Measurements from ENCODE around the gene SHROOM1. TPM values are rescaled to one million over a fixed set of nuclear protein-coding genes. Genes with fewer than 3 reads are reported as not detected.
A peak's percentile ranks its signal among the peaks of the same experiment; 100 is the strongest.

SHROOM1 gene
- total and polyA plus RNA-seq, 7 donors: 4.2 to 25.1 (median 20.0) TPM

DNA sequence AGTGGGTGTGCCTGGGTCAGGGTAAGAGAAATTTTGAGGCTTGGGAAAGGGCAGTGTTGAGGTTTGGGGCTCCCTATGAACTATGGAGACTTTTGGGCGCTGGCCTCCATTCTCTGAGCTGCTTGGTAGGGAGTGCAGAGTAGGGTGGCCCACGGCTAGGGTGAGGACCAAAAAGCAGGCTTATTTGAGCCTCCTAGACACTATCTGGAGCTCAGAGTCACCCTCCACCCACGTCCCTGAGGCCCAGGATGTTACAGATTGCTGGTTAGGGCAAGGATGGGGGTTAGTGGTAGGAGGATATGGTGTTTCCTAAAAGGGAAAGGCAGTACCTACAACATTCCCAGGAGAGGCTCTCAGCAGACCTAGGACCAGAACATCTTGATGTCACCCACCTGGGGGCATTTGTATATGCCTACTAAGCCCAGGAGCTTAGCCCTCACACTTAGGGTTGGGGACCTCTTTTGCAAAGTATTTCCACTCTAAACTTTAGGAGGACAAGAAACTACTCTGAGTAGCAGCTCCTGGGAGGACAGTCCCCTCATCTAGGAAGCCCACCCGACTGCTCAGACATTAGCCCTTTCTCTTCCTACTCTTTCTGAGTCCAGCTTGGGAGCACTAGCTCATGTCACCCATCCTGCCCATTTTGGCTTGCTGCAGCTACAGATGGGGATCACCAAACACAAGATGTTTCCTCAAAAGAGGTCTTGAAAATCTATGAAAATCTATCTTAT lies 2.3 kb downstream of the SHROOM1 start:
- Histone ChIP-seq H3K4me3 (no peak overlapping the region), H3K36me3 (no peaks in the 10 kb centered on the region), H3K4me1 (peaks cover 0 to 18% (median 14%) of the 10 kb centered on the region in 4 donors), H3K27me3 (peaks cover 0 to 21% (median 12%) of the 10 kb centered on the region in 3 donors), H3K27ac (no peak overlapping the region), H3K9me3 (no peaks in the 10 kb centered on the region)
- intact Hi-C loops (cut with DNase I): loop anchor here (10.0 kb wide), 1 partner anchor 93 kb away; the partner anchor contains the start of gene KIF3A
- no peak for DNase-seq
- TF ChIP-seq EP300 (IDR thresholded peaks at IDR 0.05) (no peak), POLR2A (IDR thresholded peaks at IDR 0.05) (no peak), POLR2AphosphoS5 (IDR thresholded peaks at IDR 0.05) (no peak)
- TF ChIP-seq, protein P1, sequence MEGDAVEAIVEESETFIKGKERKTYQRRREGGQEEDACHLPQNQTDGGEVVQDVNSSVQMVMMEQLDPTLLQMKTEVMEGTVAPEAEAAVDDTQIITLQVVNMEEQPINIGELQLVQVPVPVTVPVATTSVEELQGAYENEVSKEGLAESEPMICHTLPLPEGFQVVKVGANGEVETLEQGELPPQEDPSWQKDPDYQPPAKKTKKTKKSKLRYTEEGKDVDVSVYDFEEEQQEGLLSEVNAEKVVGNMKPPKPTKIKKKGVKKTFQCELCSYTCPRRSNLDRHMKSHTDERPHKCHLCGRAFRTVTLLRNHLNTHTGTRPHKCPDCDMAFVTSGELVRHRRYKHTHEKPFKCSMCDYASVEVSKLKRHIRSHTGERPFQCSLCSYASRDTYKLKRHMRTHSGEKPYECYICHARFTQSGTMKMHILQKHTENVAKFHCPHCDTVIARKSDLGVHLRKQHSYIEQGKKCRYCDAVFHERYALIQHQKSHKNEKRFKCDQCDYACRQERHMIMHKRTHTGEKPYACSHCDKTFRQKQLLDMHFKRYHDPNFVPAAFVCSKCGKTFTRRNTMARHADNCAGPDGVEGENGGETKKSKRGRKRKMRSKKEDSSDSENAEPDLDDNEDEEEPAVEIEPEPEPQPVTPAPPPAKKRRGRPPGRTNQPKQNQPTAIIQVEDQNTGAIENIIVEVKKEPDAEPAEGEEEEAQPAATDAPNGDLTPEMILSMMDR (IDR thresholded peaks at IDR 0.05): no peak
- 84 to 94% methylated on average over 4 of the region's 4 CpGs for WGBS, 2 donors

DNA sequence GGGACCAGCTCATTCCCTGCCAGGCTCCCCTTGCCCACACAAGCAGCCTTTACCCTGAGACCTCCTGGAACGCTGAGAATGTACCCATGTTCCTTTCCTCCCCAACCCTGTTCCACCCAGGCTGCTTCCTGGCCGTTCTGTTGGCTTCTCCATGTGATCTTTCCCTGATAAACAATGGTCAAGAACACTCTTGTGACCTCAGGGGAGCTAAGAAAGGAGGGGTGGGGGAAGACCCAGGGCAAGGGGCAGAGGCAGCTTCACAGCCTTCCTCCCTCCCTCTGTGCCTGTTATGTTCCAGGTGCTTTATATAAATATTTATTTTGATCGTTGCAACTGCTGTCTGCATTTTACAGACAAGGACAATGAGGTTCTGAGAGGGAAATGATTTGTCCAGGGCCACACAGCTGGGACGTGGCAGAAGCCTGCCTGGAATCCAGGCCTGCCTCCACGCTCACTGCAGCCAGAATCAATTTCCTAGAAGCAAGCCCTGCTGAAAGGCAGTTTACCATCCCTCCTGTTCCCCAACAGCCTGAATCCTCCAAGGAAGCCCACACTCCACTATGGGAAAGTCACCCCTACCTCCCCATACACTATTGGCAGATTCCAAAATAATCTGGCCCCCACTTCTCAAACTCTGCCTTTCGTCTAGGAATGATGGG lies 3.9 kb downstream of the SHROOM1 start:
- intact Hi-C loops (cut with DNase I): loop anchor here (10.0 kb wide), 1 partner anchor 92 kb away; the partner anchor contains the start of gene KIF3A
- H3K4me3 ChIP-seq: no peak overlapping the region
- 47 to 74% methylated on average over 6 of the region's 6 CpGs for WGBS, 2 donors
- H3K27ac ChIP-seq: no peak overlapping the region
- no peak for DNase-seq
- H3K9me3 ChIP-seq: no peaks in the 10 kb centered on the region
- H3K36me3 ChIP-seq: no peaks in the 10 kb centered on the region
- peaks cover 0 to 21% (median 12%) of the 10 kb centered on the region in 3 donors for H3K27me3 ChIP-seq
- TF ChIP-seq POLR2AphosphoS5 (IDR thresholded peaks at IDR 0.05): peak in 1 of 4 donors; percentile 22
- no peak for TF ChIP-seq EP300 (IDR thresholded peaks at IDR 0.05)
- H3K4me1 ChIP-seq: peaks cover 0 to 23% (median 19%) of the 10 kb centered on the region in 4 donors

DNA sequence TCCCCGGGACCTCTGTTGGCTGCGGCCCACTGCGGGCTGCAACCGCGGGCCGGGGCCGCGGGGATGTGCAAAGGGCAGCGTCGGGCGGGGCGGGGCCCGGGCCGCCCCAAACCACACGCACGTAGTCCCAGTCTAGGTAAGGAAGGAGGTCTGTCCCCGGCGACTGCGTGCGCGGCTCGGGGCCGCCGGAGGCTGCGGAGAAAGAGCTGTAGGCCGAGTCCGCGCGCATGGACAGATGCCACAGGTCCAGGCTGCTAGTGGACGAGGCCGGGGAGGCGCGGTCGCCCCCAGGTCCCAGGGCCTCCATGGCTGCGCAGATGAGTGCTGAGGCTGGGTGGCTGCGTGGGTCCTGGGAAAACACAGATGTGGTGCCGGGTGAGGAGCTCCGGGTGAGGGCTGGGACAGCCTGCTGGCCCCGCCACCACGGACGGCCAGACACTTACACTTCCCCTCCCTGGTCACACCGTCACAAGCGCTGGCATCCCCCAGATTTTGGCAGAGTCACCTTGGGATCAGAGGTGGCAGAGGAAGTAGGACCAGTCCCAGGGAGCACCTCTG lies 4.5 kb downstream of the SHROOM1 start:
- H3K27me3 ChIP-seq: peaks cover 0 to 21% (median 12%) of the 10 kb centered on the region in 3 donors
- no peaks in the 10 kb centered on the region for H3K36me3 ChIP-seq
- intact Hi-C loops (cut with DNase I): loop anchor here (10.0 kb wide), 1 partner anchor 91 kb away; the partner anchor contains the start of gene KIF3A
- H3K4me3 ChIP-seq: peak overlapping the region in 3 of 4 donors; percentile 17 to 27 (median 22)
- TF ChIP-seq POLR2A (IDR thresholded peaks at IDR 0.05) (no peak), EP300 (IDR thresholded peaks at IDR 0.05) (no peak), POLR2AphosphoS5 (IDR thresholded peaks at IDR 0.05) (no peak)
- TF ChIP-seq, protein P1 (IDR thresholded peaks at IDR 0.05): no peak
- peaks cover 0 to 20% (median 18%) of the 10 kb centered on the region in 4 donors for H3K4me1 ChIP-seq
- 47 to 82% methylated on average over 43 of the region's 43 CpGs for WGBS, 2 donors
- no peak for DNase-seq
- H3K27ac ChIP-seq: no peak overlapping the region
- no peaks in the 10 kb centered on the region for H3K9me3 ChIP-seq

DNA sequence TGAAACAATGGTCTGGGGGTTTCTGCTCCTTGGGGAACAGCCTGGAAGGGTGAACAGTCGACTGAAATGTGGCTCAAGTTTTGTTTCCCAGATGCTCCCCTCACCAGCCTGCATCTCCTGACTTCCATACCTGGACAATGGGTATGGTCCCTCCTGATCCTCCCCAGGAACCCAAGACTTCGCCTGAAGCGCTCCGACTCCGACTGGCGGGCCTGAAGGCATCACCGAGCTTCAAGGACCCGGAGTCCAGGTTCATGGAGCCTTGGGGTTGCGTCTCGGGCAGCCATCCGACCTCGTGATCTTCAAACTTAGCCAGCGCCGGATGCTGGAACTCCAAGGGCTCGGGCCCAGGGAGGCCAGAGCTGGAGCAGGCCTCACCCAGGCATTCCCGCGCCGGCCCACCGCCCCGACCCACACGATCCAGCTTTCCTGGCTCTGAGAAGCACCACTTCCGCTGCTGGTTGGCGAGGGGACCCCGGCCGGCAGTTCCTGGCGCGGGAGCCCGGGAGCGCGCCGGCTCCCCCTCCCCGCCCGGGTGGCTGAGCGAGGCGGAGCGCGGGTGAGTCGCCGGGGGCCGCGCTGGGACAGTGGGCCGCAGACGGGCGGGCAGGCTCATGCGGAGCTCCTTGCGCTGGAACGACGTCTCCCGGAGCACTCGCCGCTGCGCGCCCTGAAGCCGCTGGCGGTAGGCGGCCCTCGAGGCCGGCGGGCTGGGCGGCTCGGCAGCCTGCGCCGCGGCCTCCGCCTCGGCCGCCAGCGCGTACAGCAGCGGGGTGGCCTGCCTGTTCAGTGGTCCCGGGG lies 5.2 kb downstream of the SHROOM1 start:
- no peak for DNase-seq
- WGBS, 2 donors: 54 to 86% methylated on average over 71 of the region's 71 CpGs
- Histone ChIP-seq H3K36me3 (no peaks in the 10 kb centered on the region), H3K4me1 (peaks cover 0 to 21% (median 14%) of the 10 kb centered on the region in 4 donors), H3K9me3 (no peaks in the 10 kb centered on the region), H3K4me3 (peak overlapping the region in 3 of 4 donors; percentile 17 to 27 (median 22)), H3K27me3 (peaks cover 0 to 21% (median 12%) of the 10 kb centered on the region in 3 donors), H3K27ac (no peak overlapping the region)
- TF ChIP-seq POLR2A (IDR thresholded peaks at IDR 0.05): no peak
- TF ChIP-seq, protein P1 (IDR thresholded peaks at IDR 0.05): no peak
- no peak for TF ChIP-seq EP300 (IDR thresholded peaks at IDR 0.05)
- TF ChIP-seq POLR2AphosphoS5 (IDR thresholded peaks at IDR 0.05): no peak
- intact Hi-C loops (cut with DNase I): loop anchor here (10.0 kb wide), 1 partner anchor 90 kb away; the partner anchor contains the start of gene KIF3A
